Measurements from ENCODE around the gene SLC26A4.

The SLC26A4 gene

DNA sequence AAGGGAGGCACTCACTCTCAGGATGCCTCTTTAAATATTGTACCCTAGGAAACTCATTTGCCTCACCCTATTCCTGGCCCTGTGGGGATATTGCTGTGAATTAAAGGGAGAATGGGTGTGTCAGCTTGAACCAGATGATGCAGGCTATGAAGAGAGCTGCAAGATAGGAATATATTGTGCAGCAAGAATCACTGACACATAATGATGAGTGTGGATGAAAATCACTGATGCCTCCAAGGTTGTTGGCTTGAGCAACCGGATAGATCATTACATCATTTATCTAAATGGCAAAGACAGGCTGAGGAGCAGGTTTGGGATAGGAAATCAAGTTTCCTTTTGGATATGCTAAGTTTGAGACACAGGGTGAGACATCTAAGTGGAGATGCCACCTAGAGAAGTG is 6.2 kb downstream of the SLC26A4 start:
- DNase-seq (ENCODE audit: extremely low read depth, low read depth) = no peak
- TF ChIP-seq, protein P1, sequence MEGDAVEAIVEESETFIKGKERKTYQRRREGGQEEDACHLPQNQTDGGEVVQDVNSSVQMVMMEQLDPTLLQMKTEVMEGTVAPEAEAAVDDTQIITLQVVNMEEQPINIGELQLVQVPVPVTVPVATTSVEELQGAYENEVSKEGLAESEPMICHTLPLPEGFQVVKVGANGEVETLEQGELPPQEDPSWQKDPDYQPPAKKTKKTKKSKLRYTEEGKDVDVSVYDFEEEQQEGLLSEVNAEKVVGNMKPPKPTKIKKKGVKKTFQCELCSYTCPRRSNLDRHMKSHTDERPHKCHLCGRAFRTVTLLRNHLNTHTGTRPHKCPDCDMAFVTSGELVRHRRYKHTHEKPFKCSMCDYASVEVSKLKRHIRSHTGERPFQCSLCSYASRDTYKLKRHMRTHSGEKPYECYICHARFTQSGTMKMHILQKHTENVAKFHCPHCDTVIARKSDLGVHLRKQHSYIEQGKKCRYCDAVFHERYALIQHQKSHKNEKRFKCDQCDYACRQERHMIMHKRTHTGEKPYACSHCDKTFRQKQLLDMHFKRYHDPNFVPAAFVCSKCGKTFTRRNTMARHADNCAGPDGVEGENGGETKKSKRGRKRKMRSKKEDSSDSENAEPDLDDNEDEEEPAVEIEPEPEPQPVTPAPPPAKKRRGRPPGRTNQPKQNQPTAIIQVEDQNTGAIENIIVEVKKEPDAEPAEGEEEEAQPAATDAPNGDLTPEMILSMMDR (IDR thresholded peaks at IDR 0.05; ENCODE audit: low read depth, low read length, missing control alignments) = no peak

DNA sequence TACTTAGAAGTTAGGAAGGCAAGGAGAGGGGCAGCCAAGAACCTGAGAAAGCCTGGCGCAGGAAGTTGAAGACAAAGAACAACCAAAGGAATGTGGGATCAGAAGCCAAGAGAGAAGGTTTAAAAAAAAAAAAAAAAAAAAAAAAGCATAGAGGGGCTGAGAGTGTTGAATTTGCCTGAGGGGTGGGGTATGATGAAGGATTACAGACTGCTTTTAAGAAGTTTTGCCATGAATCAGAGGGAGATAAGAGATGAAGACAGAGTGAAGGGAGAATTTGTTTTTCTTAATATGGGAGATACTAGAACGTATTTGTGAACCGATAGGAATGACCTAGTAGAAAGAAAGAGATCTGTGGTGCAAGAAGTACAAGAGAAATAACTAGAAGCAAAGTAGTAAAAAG is 6.7 kb downstream of the SLC26A4 start:
- DNase-seq (ENCODE audit: extremely low read depth, low read depth) = no peak
- no peak overlapping the region for H3K4me3 ChIP-seq (replicated peaks; ENCODE audit: low read depth, low read length)
- TF ChIP-seq, protein P1 (IDR thresholded peaks at IDR 0.05; ENCODE audit: low read depth, low read length, missing control alignments) = no peak

More for the DNA sequence above, 6.2 kb downstream of the SLC26A4 start:
- H3K4me3 ChIP-seq (replicated peaks; ENCODE audit: low read depth, low read length) = no peak overlapping the region

DNA sequence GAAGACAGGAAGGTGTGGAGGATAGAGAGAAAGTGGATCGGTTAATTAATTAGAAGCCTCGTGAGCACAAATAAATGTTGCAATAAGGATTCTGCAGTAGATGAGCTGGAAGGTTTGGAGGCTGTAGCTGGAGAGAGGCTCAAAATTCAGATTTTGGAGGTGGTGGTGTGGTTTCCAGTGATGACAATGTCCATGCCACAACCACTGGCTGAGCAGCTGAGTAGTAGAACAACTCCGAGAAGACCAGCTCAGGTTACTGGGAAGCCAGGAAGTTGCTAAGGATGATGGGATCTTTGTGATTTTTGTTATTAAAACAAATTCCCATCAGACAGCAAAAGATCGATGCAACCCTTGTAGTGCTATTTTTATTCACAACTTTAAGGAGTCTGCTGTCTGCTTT is 7.7 kb downstream of the SLC26A4 start:
- TF ChIP-seq, protein P1 (IDR thresholded peaks at IDR 0.05; ENCODE audit: low read depth, low read length, missing control alignments) = no peak
- no peak for DNase-seq (ENCODE audit: extremely low read depth, low read depth)
- no peak overlapping the region for H3K4me3 ChIP-seq (replicated peaks; ENCODE audit: low read depth, low read length)

DNA sequence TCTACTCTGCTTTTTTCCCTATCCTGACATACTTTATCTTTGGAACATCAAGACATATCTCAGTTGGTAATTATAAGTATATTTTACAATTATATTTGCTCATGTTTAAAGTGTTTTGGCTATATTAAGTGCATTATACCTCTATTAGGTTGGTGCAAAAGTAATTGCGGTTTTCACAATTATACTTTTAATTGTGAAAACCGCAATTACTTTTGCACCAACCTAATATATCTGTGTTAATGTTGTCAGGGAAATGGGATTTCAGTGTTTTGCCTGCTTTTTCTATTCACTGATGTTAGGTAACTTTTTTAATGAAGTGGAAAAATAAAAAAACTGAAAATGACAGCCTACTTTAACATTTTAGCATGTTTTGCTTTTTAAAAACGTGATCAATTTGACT is 11.6 kb downstream of the SLC26A4 start:
- no peak for DNase-seq (ENCODE audit: extremely low read depth, low read depth)
- TF ChIP-seq, protein P1 (IDR thresholded peaks at IDR 0.05; ENCODE audit: low read depth, low read length, missing control alignments) = no peak

DNA sequence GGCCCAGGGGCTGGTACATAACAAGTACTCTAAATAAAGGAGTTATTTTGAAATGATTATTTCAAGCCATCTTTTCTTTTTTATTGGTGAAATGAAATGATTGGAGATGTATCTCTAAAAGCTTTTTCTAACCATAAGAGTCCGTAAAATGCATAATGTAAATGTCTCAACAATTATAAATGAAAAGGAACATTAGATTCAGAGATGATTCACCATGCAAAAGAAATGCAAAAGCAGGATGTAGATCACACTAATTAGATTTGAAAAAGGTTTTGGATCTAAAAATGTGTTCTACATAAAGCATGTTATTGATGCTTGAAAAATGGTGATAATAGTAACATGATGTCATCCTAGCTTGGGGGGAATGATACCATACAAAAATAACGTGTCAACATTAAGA is 15.6 kb downstream of the SLC26A4 start:
- H3K4me3 ChIP-seq (replicated peaks; ENCODE audit: low read depth, low read length) = no peak overlapping the region
- DNase-seq (ENCODE audit: extremely low read depth, low read depth) = no peak
- TF ChIP-seq, protein P1 (IDR thresholded peaks at IDR 0.05; ENCODE audit: low read depth, low read length, missing control alignments) = no peak

More for the DNA sequence above, 11.6 kb downstream of the SLC26A4 start:
- no peak overlapping the region for H3K4me3 ChIP-seq (replicated peaks; ENCODE audit: low read depth, low read length)

DNA sequence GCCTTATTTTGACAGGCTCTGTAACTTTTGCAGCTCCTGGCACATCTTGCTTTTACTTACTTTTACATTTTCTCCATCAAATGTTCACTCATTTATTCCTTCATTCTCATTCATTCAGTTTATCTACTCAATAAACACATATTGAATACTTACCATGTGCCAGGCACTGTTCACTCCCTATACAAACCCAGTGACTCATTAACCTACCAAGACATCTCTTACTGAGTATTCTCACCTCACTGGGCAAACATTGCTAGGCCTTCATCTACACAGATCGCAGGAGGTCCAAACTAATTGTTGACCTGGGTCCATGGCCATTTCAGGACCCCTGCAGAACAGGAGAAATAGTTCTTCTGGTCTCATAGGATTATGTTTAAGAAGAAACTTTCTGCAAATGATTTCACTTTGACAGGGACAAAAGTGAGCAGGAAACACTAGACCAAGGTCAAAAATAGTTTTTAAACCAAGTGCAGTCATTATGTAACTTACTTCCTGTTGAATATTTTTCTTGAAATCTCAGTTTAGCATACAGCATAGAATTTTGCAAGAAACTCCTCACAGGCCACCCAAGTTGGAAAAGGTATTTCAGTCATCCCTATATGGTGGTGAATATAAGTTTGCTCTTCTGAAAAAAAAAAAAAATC is 17.6 kb downstream of the SLC26A4 start:
- TF ChIP-seq, protein P1 (IDR thresholded peaks at IDR 0.05; ENCODE audit: low read depth, low read length, missing control alignments) = no peak
- H3K4me3 ChIP-seq (replicated peaks; ENCODE audit: low read depth, low read length) = no peak overlapping the region
- DNase-seq (ENCODE audit: extremely low read depth, low read depth) = no peak

DNA sequence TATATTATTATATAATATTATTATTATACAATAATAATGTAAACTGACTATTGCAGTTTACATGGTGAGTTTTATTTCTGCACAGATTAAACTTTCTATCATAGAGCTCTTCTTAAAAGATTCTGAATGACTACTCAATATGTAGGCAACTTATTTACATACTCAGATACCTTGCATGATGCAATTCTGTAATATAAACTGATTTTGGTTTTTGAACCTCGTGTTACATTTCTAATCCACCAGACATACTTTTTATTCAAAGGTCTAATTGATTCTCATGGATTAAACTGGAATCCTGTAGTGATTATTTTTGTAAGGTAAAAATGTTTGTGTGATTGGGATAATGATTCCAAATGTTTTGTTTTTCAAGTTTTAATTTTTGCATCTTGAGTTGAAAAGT is 19.9 kb downstream of the SLC26A4 start:
- DNase-seq (ENCODE audit: extremely low read depth, low read depth) = no peak
- no peak overlapping the region for H3K4me3 ChIP-seq (replicated peaks; ENCODE audit: low read depth, low read length)
- TF ChIP-seq, protein P1 (IDR thresholded peaks at IDR 0.05; ENCODE audit: low read depth, low read length, missing control alignments) = no peak
